Measurements from ENCODE around the gene PAPOLB.
A peak's percentile ranks its signal among the peaks of the same experiment; 100 is the strongest.

PAPOLB gene

GRCh38 chr7:4837041-4837802 lies 24.6 kb downstream of the PAPOLB start:
- TF ChIP-seq, protein P1, sequence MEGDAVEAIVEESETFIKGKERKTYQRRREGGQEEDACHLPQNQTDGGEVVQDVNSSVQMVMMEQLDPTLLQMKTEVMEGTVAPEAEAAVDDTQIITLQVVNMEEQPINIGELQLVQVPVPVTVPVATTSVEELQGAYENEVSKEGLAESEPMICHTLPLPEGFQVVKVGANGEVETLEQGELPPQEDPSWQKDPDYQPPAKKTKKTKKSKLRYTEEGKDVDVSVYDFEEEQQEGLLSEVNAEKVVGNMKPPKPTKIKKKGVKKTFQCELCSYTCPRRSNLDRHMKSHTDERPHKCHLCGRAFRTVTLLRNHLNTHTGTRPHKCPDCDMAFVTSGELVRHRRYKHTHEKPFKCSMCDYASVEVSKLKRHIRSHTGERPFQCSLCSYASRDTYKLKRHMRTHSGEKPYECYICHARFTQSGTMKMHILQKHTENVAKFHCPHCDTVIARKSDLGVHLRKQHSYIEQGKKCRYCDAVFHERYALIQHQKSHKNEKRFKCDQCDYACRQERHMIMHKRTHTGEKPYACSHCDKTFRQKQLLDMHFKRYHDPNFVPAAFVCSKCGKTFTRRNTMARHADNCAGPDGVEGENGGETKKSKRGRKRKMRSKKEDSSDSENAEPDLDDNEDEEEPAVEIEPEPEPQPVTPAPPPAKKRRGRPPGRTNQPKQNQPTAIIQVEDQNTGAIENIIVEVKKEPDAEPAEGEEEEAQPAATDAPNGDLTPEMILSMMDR (IDR thresholded peaks at IDR 0.05; ENCODE audit: low read depth, low read length), result no peak
- no peak overlapping the region for H3K4me3 ChIP-seq (replicated peaks in 1 of 2; ENCODE audit: low read depth in 2 of 2, low read length in 2 of 2)
- DNase-seq (ENCODE audit: low read depth in 2 of 2), result peak in 1 of 2 donors; percentile 38

GRCh38 chr7:4836206-4836661 lies 25.6 kb downstream of the PAPOLB start:
- TF ChIP-seq, protein P1 (IDR thresholded peaks at IDR 0.05; ENCODE audit: low read depth, low read length), result no peak
- no peak overlapping the region for H3K4me3 ChIP-seq (replicated peaks in 1 of 2; ENCODE audit: low read depth in 2 of 2, low read length in 2 of 2)
- DNase-seq (ENCODE audit: low read depth in 2 of 2), result no peak

DNA sequence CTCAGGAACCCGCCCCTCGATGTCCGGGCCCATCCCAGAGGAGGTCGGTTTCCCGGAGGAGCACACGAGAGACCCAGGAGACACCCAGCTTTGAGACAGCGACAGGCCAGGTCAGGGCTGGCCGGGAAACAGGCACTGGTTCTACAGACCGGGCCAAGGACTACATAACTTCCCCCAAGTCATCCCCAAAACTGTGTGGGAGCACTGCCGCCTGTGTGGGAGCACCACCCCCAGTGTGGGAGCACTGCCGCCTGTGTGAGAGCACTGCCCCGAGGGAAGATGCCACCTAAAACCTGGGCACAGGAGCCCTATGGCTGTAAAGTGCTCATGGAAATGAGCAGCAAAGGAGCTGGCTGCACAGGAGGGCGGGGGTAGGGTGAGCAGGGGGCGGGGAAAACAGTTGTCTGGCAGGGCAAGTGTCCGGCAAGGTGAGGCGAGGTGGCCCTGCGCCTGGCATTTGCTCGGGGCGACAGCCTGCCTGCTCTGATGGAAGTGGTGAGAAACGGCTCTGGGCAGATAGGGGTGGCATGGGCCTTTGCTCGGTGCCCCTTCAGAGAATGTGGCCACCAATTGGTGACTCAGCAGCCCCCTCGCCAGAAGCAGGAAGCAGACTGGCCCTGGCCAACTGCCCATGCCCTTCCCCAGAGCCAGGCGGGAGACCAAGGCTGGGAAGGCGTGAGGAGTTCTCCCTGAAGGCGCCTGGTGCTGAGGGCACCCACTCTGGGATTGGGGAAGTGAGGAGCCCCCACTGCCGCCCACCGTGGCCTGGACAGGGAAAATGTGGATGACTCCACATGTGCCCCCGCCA lies 26.2 kb downstream of the PAPOLB start:
- DNase-seq (ENCODE audit: low read depth in 2 of 2), result no peak
- TF ChIP-seq, protein P1 (IDR thresholded peaks at IDR 0.05; ENCODE audit: low read depth, low read length), result no peak

DNA sequence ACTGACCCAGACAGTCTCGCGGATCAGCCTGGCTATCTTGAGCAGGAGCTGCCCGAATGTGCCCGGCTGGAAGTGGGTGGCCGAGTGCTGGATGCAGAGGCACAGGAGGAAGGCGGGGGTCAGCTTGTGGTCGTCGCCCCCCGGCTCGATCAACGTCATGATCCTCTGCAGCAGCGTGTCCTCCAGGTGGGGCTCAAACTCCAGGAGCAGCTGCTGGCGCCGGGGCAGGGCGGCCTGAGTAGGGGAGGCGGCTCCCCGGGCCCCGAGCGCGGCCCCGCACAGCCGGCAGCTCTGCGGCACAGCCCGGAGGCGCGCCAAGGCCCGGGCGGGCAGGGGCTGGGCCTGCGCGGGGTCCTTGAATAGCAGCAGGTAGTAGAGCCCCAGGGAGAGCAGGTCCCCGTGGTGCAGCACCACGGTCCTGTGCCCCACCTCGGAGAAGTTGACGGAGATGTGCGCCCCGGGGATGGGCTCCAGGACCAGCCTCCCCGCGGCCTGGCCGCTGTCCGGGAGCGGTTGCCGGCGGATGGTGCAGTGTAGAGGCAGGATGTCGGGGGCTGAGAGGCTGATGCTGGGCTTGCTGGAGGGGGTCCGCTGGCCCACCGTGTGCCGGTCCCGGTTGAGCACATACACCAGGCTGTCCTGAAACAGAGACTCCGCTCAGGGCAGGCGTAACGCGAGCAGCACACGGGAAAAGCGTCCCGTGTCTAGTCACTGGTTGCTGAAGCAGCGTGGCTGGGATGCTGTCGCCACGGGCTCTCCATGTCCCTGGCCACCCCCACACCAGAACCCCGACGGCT lies 27.0 kb downstream of the PAPOLB start:
- H3K4me3 ChIP-seq (replicated peaks in 1 of 2; ENCODE audit: low read depth in 2 of 2, low read length in 2 of 2), result no peak overlapping the region
- no peak for DNase-seq (ENCODE audit: low read depth in 2 of 2)
- TF ChIP-seq, protein P1 (IDR thresholded peaks at IDR 0.05; ENCODE audit: low read depth, low read length), result no peak

More for the DNA sequence above, 26.2 kb downstream of the PAPOLB start:
- no peak overlapping the region for H3K4me3 ChIP-seq (replicated peaks in 1 of 2; ENCODE audit: low read depth in 2 of 2, low read length in 2 of 2)

GRCh38 chr7:4833691-4834600 lies 27.9 kb downstream of the PAPOLB start:
- DNase-seq (ENCODE audit: low read depth in 2 of 2), result no peak
- TF ChIP-seq, protein P1 (IDR thresholded peaks at IDR 0.05; ENCODE audit: low read depth, low read length), result no peak

More at GRCh38 chr7:4833691-4834600, 27.9 kb downstream of the PAPOLB start:
- H3K4me3 ChIP-seq (replicated peaks in 1 of 2; ENCODE audit: low read depth in 2 of 2, low read length in 2 of 2), result no peak overlapping the region
